Osteoblast (primary cell): ENCODE measurements around the gene CIB1. TPM values are rescaled to one million over a fixed set of nuclear protein-coding genes. Genes with fewer than 3 reads are reported as not detected.
A peak's percentile ranks its signal among the peaks of the same experiment; 100 is the strongest.

Source experiments
- DNase-seq: peaks from one replicate; pipeline ENCODE4 v3.0.0; 2011; ENCODE audit warnings: low spot score, mixed read lengths; ENCODE audit not compliant: insufficient read length; ENCODE audit errors: missing footprints
- H2AFZ ChIP-seq: 2 replicates; pipeline ENCODE4 v1.6.0; 2011; ENCODE audit warnings: mild to moderate bottlenecking, low read length
- H3K27ac ChIP-seq: 2 replicates; pipeline ENCODE4 v1.5.1; 2011; ENCODE audit warnings: mild to moderate bottlenecking, low read depth, low read length, moderate library complexity
- H3K27me3 ChIP-seq: 2 replicates; pipeline ENCODE4 v1.6.0; 2012; ENCODE audit warnings: mild to moderate bottlenecking, control low read depth, inconsistent platforms, low read length, moderate library complexity; ENCODE audit not compliant: insufficient read depth
- H3K36me3 ChIP-seq: 2 replicates; pipeline ENCODE4 v1.5.1; 2011; ENCODE audit warnings: mild to moderate bottlenecking, low read length, control low read depth, moderate library complexity; ENCODE audit not compliant: insufficient read depth
- H3K4me1 ChIP-seq: 2 replicates; pipeline ENCODE4 v1.5.1; 2011; ENCODE audit warnings: mild to moderate bottlenecking, low read length, control low read depth, moderate library complexity; ENCODE audit not compliant: insufficient read depth
- H3K4me2 ChIP-seq: 2 replicates; pipeline ENCODE4 v1.6.0; 2011; ENCODE audit warnings: mild to moderate bottlenecking, low read length; ENCODE audit not compliant: insufficient read depth
- H3K4me3 ChIP-seq: fragments of 200-600 bp; sonication (generic); 3 replicates; pipeline ENCODE4 v1.5.1; 2012; ENCODE audit warnings: mild to moderate bottlenecking, low read length, inconsistent platforms; ENCODE audit not compliant: insufficient read depth
- H3K79me2 ChIP-seq: 2 replicates; pipeline ENCODE4 v1.6.0; 2012; ENCODE audit warnings: mild to moderate bottlenecking, low read length, control low read depth, inconsistent platforms; ENCODE audit not compliant: insufficient read depth
- H3K9me3 ChIP-seq: 2 replicates; pipeline ENCODE4 v1.5.1; 2011; ENCODE audit warnings: low read depth, low read length, control low read depth
- H4K20me1 ChIP-seq: 2 replicates; pipeline ENCODE4 v1.6.0; 2012; ENCODE audit warnings: mild to moderate bottlenecking, low read length, control low read depth; ENCODE audit not compliant: insufficient read depth
- total RNA-seq: library from RNA; depleted of rRNA; stranded (reverse); fragments of >200 nt; gene quantifications from 2 replicates; pipeline ENCODE4 v1.2.3, GENCODE V29; 2012
- TF ChIP-seq, protein P1 (sequence below): IDR thresholded peaks from 2 replicates; pipeline ENCODE4 v1.5.1; 2011; ENCODE audit warnings: mild to moderate bottlenecking, low read depth, low read length, moderate library complexity; ENCODE audit errors: extremely low read depth

Gene CIB1
- total RNA-seq, 1 donor: 21.4 TPM

DNA sequence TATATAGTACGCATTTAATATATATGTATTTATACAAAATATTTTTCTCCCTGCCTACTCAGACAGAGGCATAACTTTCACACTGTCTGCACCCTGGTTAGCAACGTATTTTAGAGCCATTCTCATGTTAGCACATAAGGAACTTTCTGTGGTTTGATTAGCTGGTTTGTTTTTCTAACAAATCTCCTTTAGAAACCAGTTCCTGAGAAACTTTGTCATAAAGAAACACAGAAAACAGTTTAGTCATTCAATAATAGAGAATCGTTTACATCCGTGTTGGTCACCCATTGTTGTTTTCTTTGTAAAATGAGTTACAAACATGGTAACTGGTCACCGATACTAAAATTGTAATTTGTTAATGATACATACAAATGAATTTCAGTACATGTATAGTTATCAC lies 25.8 kb upstream of the CIB1 start:
- no peak overlapping the region for H3K27ac ChIP-seq
- TF ChIP-seq, protein P1, sequence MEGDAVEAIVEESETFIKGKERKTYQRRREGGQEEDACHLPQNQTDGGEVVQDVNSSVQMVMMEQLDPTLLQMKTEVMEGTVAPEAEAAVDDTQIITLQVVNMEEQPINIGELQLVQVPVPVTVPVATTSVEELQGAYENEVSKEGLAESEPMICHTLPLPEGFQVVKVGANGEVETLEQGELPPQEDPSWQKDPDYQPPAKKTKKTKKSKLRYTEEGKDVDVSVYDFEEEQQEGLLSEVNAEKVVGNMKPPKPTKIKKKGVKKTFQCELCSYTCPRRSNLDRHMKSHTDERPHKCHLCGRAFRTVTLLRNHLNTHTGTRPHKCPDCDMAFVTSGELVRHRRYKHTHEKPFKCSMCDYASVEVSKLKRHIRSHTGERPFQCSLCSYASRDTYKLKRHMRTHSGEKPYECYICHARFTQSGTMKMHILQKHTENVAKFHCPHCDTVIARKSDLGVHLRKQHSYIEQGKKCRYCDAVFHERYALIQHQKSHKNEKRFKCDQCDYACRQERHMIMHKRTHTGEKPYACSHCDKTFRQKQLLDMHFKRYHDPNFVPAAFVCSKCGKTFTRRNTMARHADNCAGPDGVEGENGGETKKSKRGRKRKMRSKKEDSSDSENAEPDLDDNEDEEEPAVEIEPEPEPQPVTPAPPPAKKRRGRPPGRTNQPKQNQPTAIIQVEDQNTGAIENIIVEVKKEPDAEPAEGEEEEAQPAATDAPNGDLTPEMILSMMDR: no peak
- no peaks in the 10 kb centered on the region for H3K79me2 ChIP-seq
- peaks cover 15% of the 10 kb centered on the region for H3K4me1 ChIP-seq
- H3K9me3 ChIP-seq: no peaks in the 10 kb centered on the region
- no peaks in the 10 kb centered on the region for H4K20me1 ChIP-seq
- no peaks in the 10 kb centered on the region for H3K36me3 ChIP-seq
- no peak overlapping the region for H2AFZ ChIP-seq
- H3K4me3 ChIP-seq: no peak overlapping the region
- no peak for DNase-seq
- no peaks in the 10 kb centered on the region for H3K27me3 ChIP-seq
- peak overlapping the region; percentile 0 for H3K4me2 ChIP-seq

DNA sequence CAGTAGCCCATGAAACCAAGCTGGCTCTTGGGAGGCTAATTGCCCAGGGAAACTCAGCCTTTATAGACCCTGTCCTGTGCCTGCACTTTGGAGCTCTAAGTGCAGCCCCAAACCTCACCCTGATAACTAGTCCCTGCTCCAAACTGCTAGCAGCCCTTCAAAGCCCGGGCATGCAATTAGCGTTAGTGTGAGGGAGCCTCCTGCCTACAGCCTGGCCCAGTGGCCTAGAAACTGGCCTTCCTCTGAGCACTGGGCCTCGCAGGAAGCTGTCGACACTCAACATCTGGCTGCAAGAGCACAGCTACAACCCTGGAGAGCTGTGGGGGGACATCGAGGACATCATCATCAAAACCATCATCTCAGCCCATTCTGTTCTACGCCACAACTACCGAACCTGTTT lies 24.0 kb upstream of the CIB1 start:
- Histone ChIP-seq H3K4me3 (no peak overlapping the region), H3K36me3 (no peaks in the 10 kb centered on the region), H3K4me1 (peaks cover 12% of the 10 kb centered on the region), H3K9me3 (no peaks in the 10 kb centered on the region), H2AFZ (no peak overlapping the region), H3K27ac (no peak overlapping the region), H4K20me1 (no peaks in the 10 kb centered on the region), H3K79me2 (no peaks in the 10 kb centered on the region), H3K4me2 (no peak overlapping the region), H3K27me3 (no peaks in the 10 kb centered on the region)
- TF ChIP-seq, protein P1: no peak
- DNase-seq: no peak

DNA sequence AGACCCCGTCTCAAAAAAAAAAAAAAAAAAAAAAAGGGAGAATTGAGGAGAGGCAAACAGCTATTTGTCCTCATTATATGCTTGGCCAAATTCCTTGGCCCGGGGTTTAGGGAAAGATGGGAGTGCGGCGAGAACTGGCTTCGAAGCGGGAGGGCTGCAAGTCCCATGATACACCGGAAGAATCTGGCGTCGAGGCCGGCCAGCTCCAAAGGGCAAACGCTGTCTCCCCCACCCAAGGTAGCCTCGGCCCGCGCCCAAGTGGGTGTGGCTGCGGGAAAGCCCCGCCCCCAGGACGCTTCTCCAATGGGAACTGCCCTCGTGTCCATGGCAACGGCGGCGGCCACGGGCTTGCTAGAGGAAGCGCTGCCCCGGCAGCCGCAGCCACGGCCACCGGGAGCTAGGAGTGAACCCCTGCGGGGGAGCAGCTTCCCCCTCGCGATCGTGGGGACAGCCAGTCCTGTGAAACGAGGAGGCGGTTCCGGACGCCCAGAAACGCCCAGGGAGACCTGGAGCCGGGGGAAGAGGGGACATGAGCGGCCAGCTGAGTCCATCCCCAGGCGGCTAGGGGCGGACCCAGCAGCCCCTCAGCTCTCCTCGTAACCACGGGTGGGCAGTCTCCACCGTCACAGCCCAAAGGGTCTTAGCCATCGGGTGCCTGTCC lies 15.6 kb upstream of the CIB1 start, which contains the start of gene TTLL13:
Gene TTLL13 (plus strand): TSS at position 354 of the 661 bp plus-strand sequence. CDS start 1,075 bp downstream, outside the sequence.
- Histone ChIP-seq H2AFZ (peak within 1 kb of the TSS; percentile 96), H3K4me1 (peaks cover 5% of the 10 kb centered on the region), H4K20me1 (no peaks in the 10 kb centered on the region), H3K79me2 (no peaks in the 10 kb centered on the region), H3K4me3 (peak within 1 kb of the TSS; percentile 82), H3K27me3 (peaks cover 4% of the 10 kb centered on the region), H3K4me2 (peak within 1 kb of the TSS; percentile 87), H3K36me3 (no peaks in the 10 kb centered on the region), H3K9me3 (no peaks in the 10 kb centered on the region), H3K27ac (no peak within 1 kb of the TSS)
- TF ChIP-seq, protein P1: no peak
- peak; percentile 96 for DNase-seq

DNA sequence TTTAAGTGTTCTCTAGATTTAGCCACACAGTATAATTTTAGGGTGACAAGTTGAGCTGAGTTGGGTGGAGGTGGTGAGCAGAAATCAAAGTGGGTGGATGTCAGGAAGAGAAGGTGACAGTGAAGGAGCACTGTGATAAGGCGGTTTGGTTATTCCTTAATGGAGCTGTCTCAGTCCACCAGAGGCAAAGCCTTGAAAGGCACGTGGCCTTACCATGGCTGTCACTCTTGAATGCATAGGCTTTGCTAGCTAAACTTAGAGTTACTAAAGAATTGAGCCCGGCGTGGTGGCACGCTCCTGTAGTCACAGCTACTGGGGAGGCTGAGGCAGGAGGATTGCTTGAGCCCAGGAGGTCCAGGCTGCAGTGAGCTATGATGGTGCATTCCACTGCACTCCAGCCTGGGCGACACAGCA lies 15.1 kb upstream of the CIB1 start:
- Histone ChIP-seq H3K4me3 (peak overlapping the region; percentile 82), H3K36me3 (no peaks in the 10 kb centered on the region), H3K9me3 (no peaks in the 10 kb centered on the region), H3K4me1 (peaks cover 5% of the 10 kb centered on the region), H3K79me2 (no peaks in the 10 kb centered on the region), H2AFZ (peak overlapping the region; percentile 96), H3K27ac (no peak overlapping the region), H3K27me3 (peaks cover 4% of the 10 kb centered on the region), H4K20me1 (no peaks in the 10 kb centered on the region), H3K4me2 (peak overlapping the region; percentile 87)
- DNase-seq: no peak
- TF ChIP-seq, protein P1: no peak
